ENCODE measurements around the gene EMC1.

GRCh38 chr1:19198820-19199219, 52.5 kb downstream of the EMC1 start:
- no peak for TF ChIP-seq CTCF (IDR thresholded peaks at IDR 0.05)
- no peak for TF ChIP-seq POLR2AphosphoS2 (conservative IDR thresholded peaks at IDR 0.05; ENCODE audit: low read length)
- no peak for TF ChIP-seq USF2 (IDR thresholded peaks at IDR 0.05)
- no peak for TF ChIP-seq MAX (IDR thresholded peaks at IDR 0.05)
- TF ChIP-seq CHD4 (IDR thresholded peaks at IDR 0.05; ENCODE audit: borderline replicate concordance): no peak
- no peak for TF ChIP-seq POLR2A (IDR thresholded peaks at IDR 0.05; ENCODE audit: low read length)
- no peak for TF ChIP-seq ZFP36 (IDR thresholded peaks at IDR 0.05; ENCODE audit: borderline replicate concordance, partially characterized antibody)
- no peak for TF ChIP-seq TFCP2L1 (CRISPR knock-in tag; IDR thresholded peaks at IDR 0.05)
- TF ChIP-seq MAFK (IDR thresholded peaks at IDR 0.05; ENCODE audit: partially characterized antibody): no peak
- no peak for TF ChIP-seq RAD21 (conservative IDR thresholded peaks at IDR 0.05 in 1 of 2, IDR thresholded peaks at IDR 0.05 in 1 of 2)
- TF ChIP-seq HEYL (CRISPR knock-in tag; IDR thresholded peaks at IDR 0.05): no peak
- no peak for TF ChIP-seq CEBPB (IDR thresholded peaks at IDR 0.05)

Measured in A549 (cell line).